CD4-positive, alpha-beta memory T cell (primary cell): Measurements from ENCODE around the gene PTOV1. TPM values are rescaled to one million over a fixed set of nuclear protein-coding genes. Genes with fewer than 3 reads are reported as not detected.

Experiments
- CTCF ChIA-PET: fragments of 350-600 bp; sonication (Branson Sonifier 250); formaldehyde crosslinking; loops from one replicate; lab custom pipeline; 2021; ENCODE audit warnings: inconsistent platforms; ENCODE audit not compliant: partially characterized antibody; lab: Charles Lee
- POLR2A ChIA-PET: fragments of 350-600 bp; sonication (Branson Sonifier 250); formaldehyde crosslinking; loops from one replicate; lab custom pipeline; 2021; ENCODE audit not compliant: partially characterized antibody; lab: Charles Lee
- DNase-seq, 5 donors: peaks; one replicate each; pipeline versions ENCODE4 v3.0.0 to v3.0.0-alpha.2; 2020 to 2022; ENCODE audit warnings: mixed read lengths in 1 of 5
- H3K27ac ChIP-seq: one replicate; pipeline ENCODE4 v1.7.0; 2013; ENCODE audit warnings: low read depth, low read length
- H3K27me3 ChIP-seq: 2 replicates; pipeline ENCODE4 v1.7.0; 2013; ENCODE audit warnings: mild to moderate bottlenecking, low read length, moderate library complexity; ENCODE audit not compliant: insufficient read depth
- H3K36me3 ChIP-seq: 2 replicates; pipeline ENCODE4 v1.7.0; 2013; ENCODE audit warnings: mild to moderate bottlenecking, low read length, moderate library complexity; ENCODE audit not compliant: insufficient read depth
- H3K4me1 ChIP-seq: 2 replicates; pipeline ENCODE4 v1.7.0; 2013; ENCODE audit warnings: mild to moderate bottlenecking, low read length, moderate library complexity; ENCODE audit not compliant: insufficient read depth
- H3K4me3 ChIP-seq, 2 donors: one replicate each; pipeline ENCODE4 v1.7.0; 2013; ENCODE audit warnings: low read length in 2 of 2, mild to moderate bottlenecking in 1 of 2
- H3K9me3 ChIP-seq, 2 donors: one replicate each; pipeline ENCODE4 v1.7.0; 2013; ENCODE audit warnings: low read length in 2 of 2, control low read depth in 1 of 2; ENCODE audit not compliant: control insufficient read depth in 1 of 2
- H3K27ac Mint-ChIP-seq, 7 donors: one replicate each; pipeline ENCODE4 v1.8.0; 2020 to 2021; ENCODE audit warnings: mixed read lengths in 7 of 7, mild to moderate bottlenecking in 6 of 7, inconsistent platforms in 3 of 7, moderate library complexity in 3 of 7
- H3K27me3 Mint-ChIP-seq, 2 donors: one replicate each; pipeline ENCODE4 v1.8.0; 2020 to 2021; ENCODE audit warnings: mixed read lengths in 2 of 2
- H3K36me3 Mint-ChIP-seq, 2 donors: one replicate each; pipeline ENCODE4 v1.8.0; 2020 to 2021; ENCODE audit warnings: mixed read lengths in 2 of 2, inconsistent platforms in 1 of 2, mild to moderate bottlenecking in 1 of 2
- H3K4me1 Mint-ChIP-seq, 4 donors: one replicate each; pipeline ENCODE4 v1.8.0; 2020 to 2021; ENCODE audit warnings: mixed read lengths in 4 of 4, mild to moderate bottlenecking in 1 of 4
- H3K4me3 Mint-ChIP-seq, 8 donors: one replicate each; pipeline ENCODE4 v1.8.0; 2020 to 2021; ENCODE audit warnings: mixed read lengths in 8 of 8, mild to moderate bottlenecking in 7 of 8, moderate library complexity in 6 of 8, inconsistent platforms in 3 of 8
- H3K9me3 Mint-ChIP-seq, 8 donors: one replicate each; pipeline ENCODE4 v1.8.0; 2020 to 2021; ENCODE audit warnings: mixed read lengths in 8 of 8, mild to moderate bottlenecking in 5 of 8, inconsistent platforms in 3 of 8, moderate library complexity in 1 of 8
- intact Hi-C: fragments of 100-400 bp; cut with micrococcal nuclease; formaldehyde crosslinking; loops from one replicate; pipeline ENCODE4 v1.15.1; 2023
- polyA plus RNA-seq, 2 donors: library from polyadenylated mRNA; unstranded; fragments of 300-500 nt; fragmentation: Illumina TruSeq; gene quantifications; one replicate each; pipeline ENCODE4 v1.2.3, GENCODE V29; 2021
- total RNA-seq, 2 experiments: library from RNA; stranded (reverse); gene quantifications; one replicate each; pipeline ENCODE4 v1.2.3, GENCODE V29; 2021

PTOV1 gene
- total and polyA plus RNA-seq, 4 experiments from 2014 or later: 40.7 to 156 (median 104) TPM

- no peaks in the 10 kb centered on the region for H3K36me3 ChIP-seq
- Mint-ChIP-seq H3K4me1 (peaks cover 18 to 32% (median 24%) of the 10 kb centered on the region in 4 donors), H3K27me3 (no peaks in the 10 kb centered on the region), H3K27ac (peak overlapping the region in 1 of 7 donors; percentile 37), H3K4me3 (no peak overlapping the region), H3K9me3 (peaks cover 0 to 1% (median 0%) of the 10 kb centered on the region in 8 donors), H3K36me3 (peaks cover 0 to 24% of the 10 kb centered on the region in 2 donors)
- ChIA-PET POLR2A (interaction anchor here (1.2 to 12.2 kb wide), 3 partner anchors 12 to 42 kb away, joined by 3 to 173 read pairs (median 53); partner anchors contain the start of genes AKT1S1, FUZ, PNKP and TBC1D17), CTCF (interaction anchor here (0.6 kb wide), 1 partner anchor 40 kb away, joined by 3 read pairs; no protein-coding TSS in a partner anchor)
- intact Hi-C loops: no loop called here
- H3K4me3 ChIP-seq: no peak overlapping the region
- H3K9me3 ChIP-seq: no peaks in the 10 kb centered on the region
- no peak for DNase-seq
- H3K27ac ChIP-seq: no peak overlapping the region
- H3K27me3 ChIP-seq: no peaks in the 10 kb centered on the region
- H3K4me1 ChIP-seq: peaks cover 28% of the 10 kb centered on the region
Measured at GRCh38 chr19:49854378-49855263, 3.7 kb downstream of the PTOV1 start.

- intact Hi-C loops: no loop called here
- H3K4me3 Mint-ChIP-seq: no peak overlapping the region
- no peaks in the 10 kb centered on the region for H3K36me3 ChIP-seq
- peaks cover 11 to 25% (median 17%) of the 10 kb centered on the region in 4 donors for H3K4me1 Mint-ChIP-seq
- peak overlapping the region in 3 of 7 donors; percentile 29 to 74 (median 46) for H3K27ac Mint-ChIP-seq
- peaks cover 0 to 26% of the 10 kb centered on the region in 2 donors for H3K36me3 Mint-ChIP-seq
- no peaks in the 10 kb centered on the region for H3K9me3 ChIP-seq
- CTCF ChIA-PET: no interaction called here
- no peak overlapping the region for H3K27ac ChIP-seq
- no peak for DNase-seq
- no peaks in the 10 kb centered on the region for H3K27me3 ChIP-seq
- peaks cover 0 to 1% (median 0%) of the 10 kb centered on the region in 8 donors for H3K9me3 Mint-ChIP-seq
- POLR2A ChIA-PET: interaction anchor here (6.2 to 12.2 kb wide), 2 partner anchors 12 to 42 kb away, joined by 53 to 173 read pairs; partner anchors contain the start of genes FUZ and PNKP
- H3K27me3 Mint-ChIP-seq: no peaks in the 10 kb centered on the region
- no peak overlapping the region for H3K4me3 ChIP-seq
- H3K4me1 ChIP-seq: peaks cover 22% of the 10 kb centered on the region
Measured at GRCh38 chr19:49855277-49855675, 4.3 kb downstream of the PTOV1 start.

- no peak overlapping the region for H3K4me3 ChIP-seq
- H3K36me3 ChIP-seq: peaks cover 6% of the 10 kb centered on the region
- H3K27me3 ChIP-seq: no peaks in the 10 kb centered on the region
- Mint-ChIP-seq H3K4me3 (peak overlapping the region in 1 of 8 donors; percentile 43), H3K27ac (peak overlapping the region in 3 of 7 donors; percentile 43 to 79 (median 46)), H3K4me1 (peaks cover 11 to 19% (median 17%) of the 10 kb centered on the region in 4 donors), H3K9me3 (peaks cover 0 to 1% (median 0%) of the 10 kb centered on the region in 8 donors), H3K27me3 (no peaks in the 10 kb centered on the region), H3K36me3 (peaks cover 0 to 25% of the 10 kb centered on the region in 2 donors)
- no peak for DNase-seq
- peaks cover 21% of the 10 kb centered on the region for H3K4me1 ChIP-seq
- POLR2A ChIA-PET: interaction anchor here (12.2 kb wide), 1 partner anchor 11 kb away, joined by 173 read pairs; the partner anchor contains the start of gene PNKP
- H3K27ac ChIP-seq: no peak overlapping the region
- no peaks in the 10 kb centered on the region for H3K9me3 ChIP-seq
- CTCF ChIA-PET: no interaction called here
- intact Hi-C loops: no loop called here
Measured at GRCh38 chr19:49855676-49856573, 5.0 kb downstream of the PTOV1 start.

GRCh38 chr19:49856574-49857021, 5.6 kb downstream of the PTOV1 start:
- Histone ChIP-seq H3K27me3 (no peaks in the 10 kb centered on the region), H3K36me3 (peaks cover 10% of the 10 kb centered on the region), H3K9me3 (no peaks in the 10 kb centered on the region), H3K4me1 (peaks cover 21% of the 10 kb centered on the region), H3K4me3 (no peak overlapping the region), H3K27ac (no peak overlapping the region)
- Mint-ChIP-seq H3K4me1 (peaks cover 11 to 19% (median 17%) of the 10 kb centered on the region in 4 donors), H3K27me3 (no peaks in the 10 kb centered on the region), H3K27ac (no peak overlapping the region), H3K9me3 (peaks cover 0 to 1% (median 0%) of the 10 kb centered on the region in 8 donors), H3K36me3 (peaks cover 0 to 27% of the 10 kb centered on the region in 2 donors), H3K4me3 (no peak overlapping the region)
- CTCF ChIA-PET: no interaction called here
- intact Hi-C loops: no loop called here
- no peak for DNase-seq
- POLR2A ChIA-PET: interaction anchor here (12.2 kb wide), 1 partner anchor 10 kb away, joined by 173 read pairs; the partner anchor contains the start of gene PNKP

GRCh38 chr19:49857061-49857837, 6.3 kb downstream of the PTOV1 start:
- Mint-ChIP-seq H3K36me3 (peaks cover 0 to 26% of the 10 kb centered on the region in 2 donors), H3K27ac (peak overlapping the region in 1 of 7 donors; percentile 42), H3K4me1 (peaks cover 8 to 15% (median 13%) of the 10 kb centered on the region in 4 donors), H3K27me3 (no peaks in the 10 kb centered on the region), H3K9me3 (peaks cover 0 to under 1% (median 0%) of the 10 kb centered on the region in 8 donors), H3K4me3 (no peak overlapping the region)
- Histone ChIP-seq H3K9me3 (no peaks in the 10 kb centered on the region), H3K4me1 (peaks cover 16% of the 10 kb centered on the region), H3K27me3 (no peaks in the 10 kb centered on the region), H3K27ac (no peak overlapping the region), H3K36me3 (peaks cover 10% of the 10 kb centered on the region), H3K4me3 (no peak overlapping the region)
- ChIA-PET CTCF (no interaction called here), POLR2A (interaction anchor here (0.5 to 12.2 kb wide), 2 partner anchors 10 to 13 kb away, joined by 5 to 173 read pairs; partner anchors contain the start of gene PNKP)
- intact Hi-C loops: no loop called here
- no peak for DNase-seq

- no peak overlapping the region for H3K4me3 ChIP-seq
- CTCF ChIA-PET: no interaction called here
- H3K27me3 ChIP-seq: no peaks in the 10 kb centered on the region
- no peaks in the 10 kb centered on the region for H3K9me3 ChIP-seq
- Mint-ChIP-seq H3K36me3 (peaks cover 0 to 23% of the 10 kb centered on the region in 2 donors), H3K27me3 (no peaks in the 10 kb centered on the region), H3K4me1 (peaks cover 3 to 10% (median 8%) of the 10 kb centered on the region in 4 donors), H3K27ac (peak overlapping the region in 1 of 7 donors; percentile 42), H3K9me3 (no peaks in the 10 kb centered on the region), H3K4me3 (no peak overlapping the region)
- intact Hi-C loops: no loop called here
- DNase-seq: peak in 1 of 5 donors; percentile 32
- POLR2A ChIA-PET: interaction anchor here (0.5 to 12.2 kb wide), 2 partner anchors 9 to 14 kb away, joined by 5 to 173 read pairs; partner anchors contain the start of gene PNKP
- H3K27ac ChIP-seq: no peak overlapping the region
- H3K4me1 ChIP-seq: peaks cover 11% of the 10 kb centered on the region
- peaks cover 10% of the 10 kb centered on the region for H3K36me3 ChIP-seq
Measured at GRCh38 chr19:49857838-49858087, 6.8 kb downstream of the PTOV1 start.
